H1 (cell line): ENCODE results near the gene TRAPPC2B. TPM values are rescaled to one million over a fixed set of nuclear protein-coding genes. Genes with fewer than 3 reads are reported as not detected.

Source experiments
- ATF2 ChIP-seq: IDR thresholded peaks from 2 replicates; pipeline ENCODE4 v1.6.1; 2012; ENCODE audit warnings: low read length, inconsistent platforms
- CHD1 ChIP-seq: IDR thresholded peaks from 2 replicates; pipeline ENCODE4 v1.6.1; 2012; ENCODE audit warnings: low read depth, low read length, improper control_type of control experiment
- CTBP2 ChIP-seq: IDR thresholded peaks from 2 replicates; pipeline ENCODE4 v1.7.0; 2011; ENCODE audit warnings: borderline replicate concordance, mild to moderate bottlenecking, moderate library complexity, mixed read lengths, low read length; ENCODE audit not compliant: insufficient read depth, insufficient read length
- EGR1 ChIP-seq: IDR thresholded peaks from 2 replicates; pipeline ENCODE4 v1.6.1; 2011; ENCODE audit warnings: low read depth, low read length, borderline replicate concordance
- GABPA ChIP-seq: IDR thresholded peaks from 2 replicates; pipeline ENCODE4 v1.6.1; 2011; ENCODE audit warnings: mild to moderate bottlenecking, low read length, moderate library complexity, borderline replicate concordance; ENCODE audit not compliant: insufficient read depth
- JUND ChIP-seq: IDR thresholded peaks from 2 replicates; pipeline ENCODE4 v1.6.1; 2011; ENCODE audit warnings: mild to moderate bottlenecking, improper control_type of control experiment, low read length
- KDM1A ChIP-seq: fragments of 200-600, 300-600 bp; sonication (generic); IDR thresholded peaks from 2 replicates; pipeline ENCODE4 v1.7.1; 2016; ENCODE audit warnings: mild to moderate bottlenecking, low read length, borderline replicate concordance
- NANOG ChIP-seq: IDR thresholded peaks from 2 replicates; pipeline ENCODE4 v1.6.1; 2011; ENCODE audit warnings: low read length, low read depth, mild to moderate bottlenecking, inconsistent platforms; ENCODE audit not compliant: insufficient read depth, poor library complexity, severe bottlenecking
- NRF1 ChIP-seq: IDR thresholded peaks from 2 replicates; pipeline ENCODE4 v1.6.1; 2011; ENCODE audit warnings: mild to moderate bottlenecking, low read depth, low read length, improper control_type of control experiment
- PHF8 ChIP-seq: fragments of 200-600 bp; sonication (generic); conservative IDR thresholded peaks from 2 replicates; pipeline ENCODE4 v1.7.1; 2012; ENCODE audit warnings: low read depth, mild to moderate bottlenecking, inconsistent platforms, low read length, moderate library complexity
- RNF2 ChIP-seq: fragments of 200-900, 300-1000 bp; sonication (generic); IDR thresholded peaks from 2 replicates; pipeline ENCODE4 v1.7.1; 2016; ENCODE audit warnings: borderline replicate concordance, low read depth, mild to moderate bottlenecking, antibody characterized with exemption, low read length; ENCODE audit not compliant: poor library complexity, severe bottlenecking; ENCODE audit errors: missing control alignments
- RXRA ChIP-seq: IDR thresholded peaks from 2 replicates; pipeline ENCODE4 v1.6.1; 2011; ENCODE audit warnings: low read depth, mild to moderate bottlenecking, low read length, moderate library complexity; ENCODE audit not compliant: insufficient read depth
- SAP30 ChIP-seq: fragments of 300-600 bp; sonication (generic); IDR thresholded peaks from 2 replicates; pipeline ENCODE4 v1.7.1; 2012; ENCODE audit warnings: low read length, moderate library complexity, mild to moderate bottlenecking, inconsistent platforms; ENCODE audit not compliant: insufficient read depth, insufficient replicate concordance
- SIX5 ChIP-seq: IDR thresholded peaks from 2 replicates; pipeline ENCODE4 v1.6.1; 2011; ENCODE audit warnings: mild to moderate bottlenecking, low read depth, low read length
- SRF ChIP-seq: IDR thresholded peaks from 2 replicates; pipeline ENCODE4 v1.6.1; 2011; ENCODE audit warnings: mild to moderate bottlenecking, low read depth, low read length, moderate library complexity
- TAF7 ChIP-seq: optimal IDR thresholded peaks from 2 replicates; pipeline ENCODE3; 2011; ENCODE audit warnings: low read depth, mild to moderate bottlenecking, inconsistent platforms, low read length, moderate library complexity, borderline replicate concordance
- TCF12 ChIP-seq: IDR thresholded peaks from 2 replicates; pipeline ENCODE4 v1.6.1; 2011; ENCODE audit warnings: low read depth, mild to moderate bottlenecking, low read length
- ZNF274 ChIP-seq: IDR thresholded peaks from 2 replicates; pipeline ENCODE4 v1.7.0; 2012; ENCODE audit warnings: low read length, borderline replicate concordance; ENCODE audit errors: extremely low read depth
- polyA plus RNA-seq, 7 experiments: library from polyadenylated mRNA; depleted of rRNA in 3 of 7; stranded (reverse) in 5 of 7; unstranded in 2 of 7; fragments of >200 nt in 5 of 7; fragments of 200-250 nt in 2 of 7; gene quantifications; 1 replicate in 5 of 7; 2 replicates in 1 of 7; 4 replicates in 1 of 7; pipeline versions ENCODE4 v1.2.1 to v1.2.3, GENCODE V29; 2011 to 2013; ENCODE audit warnings: missing spikeins in 2 of 7, mixed read lengths in 2 of 7
- total RNA-seq: library from RNA; stranded (reverse); fragmentation: NEBNext Ultra II Directional; extraction: Animal tissue kit (Norgen Biotek cat#: 25700); gene quantifications from 2 replicates; pipeline ENCODE4 v1.2.1, GENCODE V29; 2021
- TF ChIP-seq, protein P1 (sequence below): IDR thresholded peaks from 2 replicates; pipeline ENCODE4 v1.6.1; 2012; ENCODE audit warnings: inconsistent platforms

The TRAPPC2B gene
- total and polyA plus RNA-seq, 2 of the 8 experiments (the other 6 are each of a cell fraction or from before 2014, with no cell fraction given), result 8.7 to 28.3 TPM

GRCh38 chr19:57410877-57411671 lies 47.7 kb downstream of the TRAPPC2B start, which contains the start of gene ZNF17 (continued):
- TF ChIP-seq ATF2 (no peak), NANOG (no peak), GABPA (peak; percentile 89), SAP30 (peak; percentile 72), CHD1 (no peak), NRF1 (no peak), ZNF274 (no peak), PHF8 (peak; percentile 64), SRF (no peak), TCF12 (no peak), KDM1A (no peak), RNF2 (no peak), RXRA (no peak), JUND (no peak), SIX5 (peak; percentile 78), TAF7 (no peak), EGR1 (no peak), CTBP2 (no peak)
- TF ChIP-seq, protein P1, sequence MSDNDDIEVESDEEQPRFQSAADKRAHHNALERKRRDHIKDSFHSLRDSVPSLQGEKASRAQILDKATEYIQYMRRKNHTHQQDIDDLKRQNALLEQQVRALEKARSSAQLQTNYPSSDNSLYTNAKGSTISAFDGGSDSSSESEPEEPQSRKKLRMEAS, result no peak; the same call in none of the 2 replicates
